ENCODE measurements around the gene FOXF2. TPM values are rescaled to one million over a fixed set of nuclear protein-coding genes. Genes with fewer than 3 reads are reported as not detected.

Gene FOXF2
- total RNA-seq, 1 donor from 2014 or later, result not detected

GRCh38 chr6:1405221-1405620 is 15.8 kb downstream of the FOXF2 start:
- ATAC-seq, result no peak

GRCh38 chr6:1406306-1407072 is 17.1 kb downstream of the FOXF2 start:
- no peak for ATAC-seq

More at GRCh38 chr6:1405221-1405620, 15.8 kb downstream of the FOXF2 start:
- no peak for DNase-seq (ENCODE audit: low spot score)

GRCh38 chr6:1407499-1407990 is 18.2 kb downstream of the FOXF2 start:
- ATAC-seq (no peak), DNase-seq (ENCODE audit: low spot score) (no peak)

More at GRCh38 chr6:1406306-1407072, 17.1 kb downstream of the FOXF2 start:
- DNase-seq (ENCODE audit: low spot score), result no peak

GRCh38 chr6:1409774-1410465 is 20.5 kb downstream of the FOXF2 start:
- DNase-seq (ENCODE audit: low spot score), result no peak
- no peak for ATAC-seq

- ATAC-seq, result no peak
- no peak for DNase-seq (ENCODE audit: low spot score)
Observed at GRCh38 chr6:1412901-1413300, 23.5 kb downstream of the FOXF2 start.

GRCh38 chr6:1415416-1416063 is 26.2 kb downstream of the FOXF2 start:
- DNase-seq (ENCODE audit: low spot score) (no peak), ATAC-seq (no peak)

GRCh38 chr6:1416191-1416760 is 26.9 kb downstream of the FOXF2 start:
- no peak for ATAC-seq

GRCh38 chr6:1416820-1417219 is 27.4 kb downstream of the FOXF2 start:
- ATAC-seq, result no peak
- no peak for DNase-seq (ENCODE audit: low spot score)

More at GRCh38 chr6:1416191-1416760, 26.9 kb downstream of the FOXF2 start:
- no peak for DNase-seq (ENCODE audit: low spot score)

- DNase-seq (ENCODE audit: low spot score), result no peak
Observed at GRCh38 chr6:1417718-1418117, 28.3 kb downstream of the FOXF2 start.

GRCh38 chr6:1418471-1419191 is 29.3 kb downstream of the FOXF2 start:
- DNase-seq (ENCODE audit: low spot score), result no peak
- peak; percentile 39 for ATAC-seq

More at GRCh38 chr6:1417718-1418117, 28.3 kb downstream of the FOXF2 start:
- no peak for ATAC-seq

GRCh38 chr6:1420382-1420781 is 31.0 kb downstream of the FOXF2 start:
- no peak for DNase-seq (ENCODE audit: low spot score)
- ATAC-seq, result no peak

- ATAC-seq (no peak), DNase-seq (ENCODE audit: low spot score) (no peak)
Observed at GRCh38 chr6:1422290-1422689, 32.9 kb downstream of the FOXF2 start.

GRCh38 chr6:1423578-1423977 is 34.2 kb downstream of the FOXF2 start:
- no peak for DNase-seq (ENCODE audit: low spot score)
- ATAC-seq, result no peak

GRCh38 chr6:1424306-1424927 is 35.0 kb downstream of the FOXF2 start:
- DNase-seq (ENCODE audit: low spot score) (peak; percentile 66), ATAC-seq (peak; percentile 98)

- DNase-seq (ENCODE audit: low spot score) (no peak), ATAC-seq (no peak)
Observed at GRCh38 chr6:1426416-1426815, 37.0 kb downstream of the FOXF2 start.

- ATAC-seq (no peak), DNase-seq (ENCODE audit: low spot score) (peak; percentile 26)
Observed at GRCh38 chr6:1435806-1436205, 46.4 kb downstream of the FOXF2 start.

GRCh38 chr6:1436334-1437306 is 47.2 kb downstream of the FOXF2 start:
- peak; percentile 100 for ATAC-seq
- DNase-seq (ENCODE audit: low spot score), result peak; percentile 45

GRCh38 chr6:1437553-1438406 is 48.4 kb downstream of the FOXF2 start:
- ATAC-seq (no peak), DNase-seq (ENCODE audit: low spot score) (peak; percentile 29)

Data from left lobe of liver (tissue), 2 donors.